H9 (cell line): Measurements from ENCODE around the gene NR2C1. TPM values are rescaled to one million over a fixed set of nuclear protein-coding genes. Genes with fewer than 3 reads are reported as not detected.

Experiments
- DNase-seq: peaks from one replicate; pipeline ENCODE4 v3.0.0-alpha.2; 2017
- H2AFZ ChIP-seq: one replicate; pipeline ENCODE4 v1.6.1; 2013; ENCODE audit warnings: mild to moderate bottlenecking, low read length, control low read depth, moderate library complexity
- H2AK5ac ChIP-seq: 2 replicates; pipeline ENCODE4 v1.6.1; 2013; ENCODE audit warnings: low read length, control low read depth, mixed read lengths; ENCODE audit not compliant: insufficient read length
- H2BK120ac ChIP-seq: one replicate; pipeline ENCODE4 v1.6.1; 2013; ENCODE audit warnings: low read depth, mild to moderate bottlenecking, low read length, control low read depth, inconsistent platforms; ENCODE audit not compliant: poor library complexity, severe bottlenecking
- H2BK12ac ChIP-seq: 2 replicates; pipeline ENCODE4 v1.6.1; 2013; ENCODE audit warnings: low read length, control low read depth, mixed read lengths, low read depth; ENCODE audit not compliant: insufficient read length
- H2BK15ac ChIP-seq: 2 replicates; pipeline ENCODE4 v1.6.1; 2013; ENCODE audit warnings: low read depth, low read length, control low read depth
- H2BK20ac ChIP-seq: one replicate; pipeline ENCODE4 v1.6.1; 2013; ENCODE audit warnings: low read depth, mild to moderate bottlenecking, low read length, control low read depth, inconsistent platforms; ENCODE audit not compliant: poor library complexity, severe bottlenecking
- H2BK5ac ChIP-seq: 2 replicates; pipeline ENCODE4 v1.6.1; 2013; ENCODE audit warnings: low read length, control low read depth, mixed read lengths; ENCODE audit not compliant: insufficient read length
- H3K14ac ChIP-seq: 2 replicates; pipeline ENCODE4 v1.6.1; 2013; ENCODE audit warnings: low read length, control low read depth; ENCODE audit not compliant: insufficient read depth
- H3K18ac ChIP-seq: 2 replicates; pipeline ENCODE4 v1.6.1; 2013; ENCODE audit warnings: low read depth, mild to moderate bottlenecking, mixed read lengths, low read length, control low read depth; ENCODE audit not compliant: insufficient read length
- H3K23ac ChIP-seq: 2 replicates; pipeline ENCODE4 v1.6.1; 2013; ENCODE audit warnings: low read length, control low read depth, mixed read lengths, low read depth; ENCODE audit not compliant: insufficient read length
- H3K23me2 ChIP-seq: 2 replicates; pipeline ENCODE4 v1.6.1; 2013; ENCODE audit warnings: low read depth, mild to moderate bottlenecking, mixed read lengths, low read length, control low read depth; ENCODE audit not compliant: insufficient read length, poor library complexity, severe bottlenecking
- H3K27ac ChIP-seq: 2 replicates; pipeline ENCODE4 v1.5.1; 2013; ENCODE audit warnings: low read length, control low read depth, mixed read lengths, low read depth; ENCODE audit not compliant: insufficient read length
- H3K27me3 ChIP-seq: 2 replicates; pipeline ENCODE4 v1.6.1; 2013; ENCODE audit warnings: low read length, control low read depth, inconsistent platforms; ENCODE audit not compliant: insufficient read depth
- H3K4ac ChIP-seq: 2 replicates; pipeline ENCODE4 v1.6.1; 2013; ENCODE audit warnings: low read depth, mild to moderate bottlenecking, control low read depth, inconsistent platforms, low read length, moderate library complexity
- H3K4me1 ChIP-seq: 2 replicates; pipeline ENCODE4 v1.6.1; 2013; ENCODE audit warnings: low read length, control low read depth, inconsistent platforms; ENCODE audit not compliant: insufficient read depth
- H3K4me2 ChIP-seq: 2 replicates; pipeline ENCODE4 v1.6.1; 2013; ENCODE audit warnings: low read length, control low read depth, mixed read lengths; ENCODE audit not compliant: insufficient read length, insufficient read depth
- H3K56ac ChIP-seq: 2 replicates; pipeline ENCODE4 v1.6.1; 2013; ENCODE audit warnings: low read depth, mild to moderate bottlenecking, mixed read lengths, low read length, control low read depth; ENCODE audit not compliant: insufficient read length
- H3K79me1 ChIP-seq: 2 replicates; pipeline ENCODE4 v1.6.1; 2013; ENCODE audit warnings: low read depth, mild to moderate bottlenecking, moderate library complexity, low read length, control low read depth, inconsistent platforms; ENCODE audit not compliant: insufficient read depth, poor library complexity, severe bottlenecking
- H3K79me2 ChIP-seq: 2 replicates; pipeline ENCODE4 v1.6.1; 2013; ENCODE audit warnings: low read length, control low read depth, inconsistent platforms; ENCODE audit not compliant: insufficient read depth
- H3K9ac ChIP-seq: 2 replicates; pipeline ENCODE4 v1.6.1; 2013; ENCODE audit warnings: low read length, control low read depth, mixed read lengths; ENCODE audit not compliant: insufficient read length; ENCODE audit errors: extremely low read depth
- H3K9me3 ChIP-seq: one replicate; pipeline ENCODE4 v1.6.1; 2013; ENCODE audit warnings: low read depth, low read length, inconsistent platforms; ENCODE audit not compliant: control insufficient read depth
- H3T11ph ChIP-seq: one replicate; pipeline ENCODE4 v1.6.1; 2013; ENCODE audit warnings: mild to moderate bottlenecking, low read length, control low read depth, inconsistent platforms
- H4K20me1 ChIP-seq: one replicate; pipeline ENCODE4 v1.6.1; 2013; ENCODE audit not compliant: control insufficient read depth, insufficient read length, insufficient read depth
- H4K5ac ChIP-seq: 2 replicates; pipeline ENCODE4 v1.6.1; 2013; ENCODE audit warnings: low read depth, mild to moderate bottlenecking, mixed read lengths, low read length, control low read depth; ENCODE audit not compliant: insufficient read length
- H4K8ac ChIP-seq: replicated peaks from 2 replicates; pipeline ENCODE4 v1.6.1; 2013; ENCODE audit warnings: low read length, control low read depth, mixed read lengths, low read depth; ENCODE audit not compliant: insufficient read length
- H4K91ac ChIP-seq: 2 replicates; pipeline ENCODE4 v1.6.1; 2013; ENCODE audit warnings: low read depth, mild to moderate bottlenecking, moderate library complexity, mixed read lengths, low read length, control low read depth; ENCODE audit not compliant: insufficient read length
- H3K27ac Mint-ChIP-seq, 3 experiments: 2 replicates in 2 of 3; 3 replicates in 1 of 3; pipeline ENCODE4 v1.8.0; 2020 to 2021; ENCODE audit warnings: mixed read lengths in 3 of 3, mild to moderate bottlenecking in 1 of 3, moderate library complexity in 1 of 3
- H3K27me3 Mint-ChIP-seq: 2 replicates; pipeline ENCODE4 v1.8.0; 2021; ENCODE audit warnings: low read depth, mild to moderate bottlenecking, moderate library complexity, mixed read lengths
- H3K36me3 Mint-ChIP-seq, 3 experiments: 2 replicates in 2 of 3; 3 replicates in 1 of 3; pipeline ENCODE4 v1.8.0; 2020 to 2021; ENCODE audit warnings: low read depth in 3 of 3, mixed read lengths in 3 of 3; ENCODE audit not compliant: insufficient read depth in 1 of 3
- H3K4me1 Mint-ChIP-seq, 2 experiments: 2 replicates each; pipeline ENCODE4 v1.8.0; 2020; ENCODE audit warnings: mixed read lengths in 2 of 2
- H3K4me3 Mint-ChIP-seq, 2 experiments: 2 replicates in 1 of 2; 3 replicates in 1 of 2; pipeline ENCODE4 v1.8.0; 2020 to 2021; ENCODE audit warnings: mild to moderate bottlenecking in 2 of 2, mixed read lengths in 2 of 2, moderate library complexity in 1 of 2
- H3K9me3 Mint-ChIP-seq, 2 experiments: 2 replicates in 1 of 2; 3 replicates in 1 of 2; pipeline ENCODE4 v1.8.0; 2020; ENCODE audit warnings: mild to moderate bottlenecking in 2 of 2, mixed read lengths in 2 of 2, moderate library complexity in 1 of 2
- CTCF ChIP-seq: fragments of 200-600 bp; sonication (generic); conservative IDR thresholded peaks from 3 replicates; pipeline ENCODE4 v1.8.0; 2021; ENCODE audit warnings: antibody characterized with exemption, mild to moderate bottlenecking
- WGBS: extraction: QIAGEN DNeasy Blood & Tissue Kit; methylation state at CpG from one replicate; pipeline ENCODE4 v1.1.7; 2013; ENCODE audit warnings: missing lambda C conversion rate, low lambda C conversion rate, mixed read lengths; ENCODE audit not compliant: insufficient read length; ENCODE audit errors: extremely low coverage; 5-methylcytosine and 5-hydroxymethylcytosine counted together
- total RNA-seq: library from RNA; stranded (reverse); gene quantifications from 2 replicates; pipeline ENCODE4 v1.2.1, GENCODE V29; 2021

NR2C1 gene
- total RNA-seq, 1 experiment from 2014 or later, result 47.0 TPM

GRCh38 chr12:95088379-95088778, 15.0 kb upstream of the NR2C1 start:
- H3K56ac ChIP-seq, result no peak overlapping the region
- no peaks in the 10 kb centered on the region for H3K9me3 ChIP-seq
- no peaks in the 10 kb centered on the region for H3K27me3 ChIP-seq
- no peak overlapping the region for H2BK15ac ChIP-seq
- H3K27ac ChIP-seq, result no peak overlapping the region
- no peak overlapping the region for H2BK5ac ChIP-seq
- H3K4me2 ChIP-seq, result no peak overlapping the region
- no peak overlapping the region for H3T11ph ChIP-seq
- no peak for TF ChIP-seq CTCF
- H3K4ac ChIP-seq, result no peak overlapping the region
- no CpG with 5 or more reads among the region's 3 CpGs for WGBS
- H4K91ac ChIP-seq, result no peak overlapping the region
- no peak for DNase-seq
- H3K9me3 Mint-ChIP-seq, result no peaks in the 10 kb centered on the region
- no peak overlapping the region for H3K4me3 Mint-ChIP-seq
- H3K9ac ChIP-seq, result no peak overlapping the region
- H3K27ac Mint-ChIP-seq, result no peak overlapping the region
- H2BK20ac ChIP-seq, result no peak overlapping the region
- no peak overlapping the region for H3K23ac ChIP-seq
- H2BK120ac ChIP-seq, result no peak overlapping the region
- H3K18ac ChIP-seq, result no peak overlapping the region
- H2BK12ac ChIP-seq, result no peak overlapping the region
- peaks cover 0 to 3% of the 10 kb centered on the region in 2 experiments; a peak in 2 of 4 replicates for H3K4me1 Mint-ChIP-seq
- H3K36me3 Mint-ChIP-seq, result peaks cover 23 to 75% (median 52%) of the 10 kb centered on the region in 3 experiments; a peak in 6 of 7 replicates
- no peaks in the 10 kb centered on the region for H3K23me2 ChIP-seq
- H2AFZ ChIP-seq, result no peak overlapping the region
- no peak overlapping the region for H4K8ac ChIP-seq
- H2AK5ac ChIP-seq, result no peak overlapping the region
- no peaks in the 10 kb centered on the region for H3K79me2 ChIP-seq
- H3K27me3 Mint-ChIP-seq, result no peaks in the 10 kb centered on the region
- no peak overlapping the region for H3K14ac ChIP-seq
- no peaks in the 10 kb centered on the region for H3K79me1 ChIP-seq
- H3K4me1 ChIP-seq, result no peaks in the 10 kb centered on the region
- no peak overlapping the region for H4K5ac ChIP-seq
- H4K20me1 ChIP-seq, result no peaks in the 10 kb centered on the region
